Islet precursor cell (in vitro differentiated cells): ENCODE results near the gene AVEN.
"Not testable (repeated sequence)": the region's sequence is repeated elsewhere in the genome, so short reads cannot be mapped to it uniquely, and the experiment has no call there.

Source experiments
- DNase-seq: peaks from one replicate; pipeline ENCODE4 v3.0.0-alpha.2; 2018

Gene AVEN

GRCh38 chr15:34038023-34038870, 757 bp downstream of the AVEN start:
- DNase-seq, result peak; percentile 93

- DNase-seq, result no peak
These were observed 6.8 kb downstream of the AVEN start for GRCh38 chr15:34031987-34032760.

DNA sequence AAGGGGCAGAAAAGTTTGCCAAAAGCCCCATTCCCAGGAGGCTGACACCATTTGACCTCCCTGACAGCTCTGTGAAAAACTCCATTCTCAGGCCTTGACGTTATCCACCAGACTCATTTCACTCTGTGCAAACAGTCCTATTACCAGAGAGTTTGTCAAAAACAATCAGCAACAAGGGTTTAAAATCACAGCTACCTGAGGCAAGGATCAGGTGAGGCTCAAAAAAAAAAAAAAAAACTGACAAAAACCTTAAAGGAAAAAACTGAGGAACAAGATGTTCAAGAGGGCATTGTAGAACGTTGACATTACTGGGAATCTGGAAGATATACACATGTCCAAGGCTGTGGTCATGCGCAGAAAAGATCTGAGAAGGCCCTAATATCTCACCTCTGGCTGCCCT, 11.4 kb downstream of the AVEN start:
- no peak for DNase-seq

- no peak for DNase-seq
These were observed 13.8 kb downstream of the AVEN start for GRCh38 chr15:34025252-34025651.

- DNase-seq, result no peak
These were observed 15.1 kb downstream of the AVEN start for GRCh38 chr15:34023907-34024306.

GRCh38 chr15:34019369-34019990, 19.5 kb downstream of the AVEN start:
- DNase-seq, result no peak

GRCh38 chr15:34018738-34019137, 20.3 kb downstream of the AVEN start:
- not testable (repeated sequence) for DNase-seq

GRCh38 chr15:34018021-34018645, 20.9 kb downstream of the AVEN start:
- DNase-seq, result no peak

DNA sequence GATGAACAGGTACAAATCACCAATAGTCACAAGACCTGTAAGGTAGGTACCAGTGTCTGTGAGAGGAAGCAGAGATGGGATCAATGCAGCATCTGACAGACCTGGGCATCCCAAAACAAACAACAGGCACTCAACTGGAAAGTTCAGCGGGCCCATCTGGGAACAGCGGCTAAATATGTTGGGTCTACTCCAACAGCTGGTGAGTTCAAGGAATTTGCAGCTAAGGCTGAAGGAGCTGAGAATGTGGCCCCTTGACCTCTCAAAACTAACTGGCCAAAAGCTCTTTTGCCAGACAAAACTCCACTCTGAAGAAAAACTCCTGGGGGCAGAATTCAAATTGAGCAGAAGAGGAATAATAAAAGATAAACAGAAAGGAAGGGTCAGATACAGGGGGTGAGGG, 24.4 kb downstream of the AVEN start:
- DNase-seq, result no peak

GRCh38 chr15:34013746-34014145, 25.3 kb downstream of the AVEN start:
- no peak for DNase-seq

- no peak for DNase-seq
These were observed 26.5 kb downstream of the AVEN start for GRCh38 chr15:34012461-34013028.

DNA sequence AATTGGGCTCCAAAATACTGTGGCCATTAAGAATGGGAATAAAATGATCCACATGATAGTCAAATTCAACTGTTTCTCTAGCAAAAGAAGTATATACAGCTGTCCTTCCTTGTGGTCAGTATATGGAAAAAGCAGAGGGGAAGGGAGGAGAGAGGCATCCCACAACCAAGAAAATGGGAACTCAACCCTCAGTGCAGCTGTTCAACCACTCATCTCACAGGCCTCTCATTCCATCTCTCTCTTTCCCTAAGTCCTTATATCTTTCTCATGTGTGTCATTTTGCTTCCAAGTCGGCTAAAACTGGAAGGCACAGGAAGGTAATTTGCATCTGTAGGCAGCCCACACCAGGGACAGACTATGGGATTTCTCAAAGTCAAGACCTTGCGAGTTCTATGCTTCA, 27.5 kb downstream of the AVEN start:
- DNase-seq, result no peak

- no peak for DNase-seq
These were observed 28.1 kb downstream of the AVEN start for GRCh38 chr15:34010921-34011320.

DNA sequence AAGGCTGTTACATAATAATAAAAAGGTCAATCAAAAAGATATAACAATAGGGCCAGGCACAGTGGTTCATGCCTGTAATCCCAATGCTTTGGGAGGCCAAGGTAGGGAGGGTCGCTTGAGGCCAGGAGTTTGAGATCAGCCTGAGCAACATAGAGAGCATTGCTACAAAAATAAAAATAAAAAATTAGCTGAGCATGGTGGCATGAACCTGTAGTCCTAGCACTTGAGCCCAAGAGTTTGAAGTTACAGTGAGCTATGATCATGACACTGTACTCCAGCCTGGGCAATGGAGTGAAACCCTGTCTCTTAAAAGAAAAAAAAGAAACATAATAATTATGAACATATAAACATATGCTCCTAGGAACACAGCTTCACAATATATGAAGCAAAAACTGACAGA, 29.3 kb downstream of the AVEN start:
- DNase-seq, result no peak

GRCh38 chr15:34006381-34006780, 32.6 kb downstream of the AVEN start:
- DNase-seq, result no peak

DNA sequence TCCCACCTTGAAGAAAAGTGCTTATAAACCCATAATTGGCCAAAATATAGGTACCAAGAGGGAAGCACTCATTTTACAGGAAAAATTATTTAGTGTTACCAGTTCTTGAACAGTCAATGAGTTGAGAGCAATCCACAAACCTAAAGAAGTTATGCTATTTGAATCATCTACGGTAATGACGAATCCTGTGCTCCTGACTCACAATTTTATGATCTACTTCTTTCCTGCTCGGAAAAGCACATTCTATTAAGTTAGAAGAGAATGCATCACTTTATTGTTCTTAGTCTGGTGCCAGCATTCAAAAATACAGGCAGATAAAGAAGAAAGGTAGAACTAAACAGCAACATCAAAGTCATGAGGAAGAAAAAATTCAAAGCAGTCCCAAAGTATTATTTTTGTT, 37.5 kb downstream of the AVEN start:
- no peak for DNase-seq

GRCh38 chr15:33995666-33996065, 43.3 kb downstream of the AVEN start:
- not testable (repeated sequence) for DNase-seq

DNA sequence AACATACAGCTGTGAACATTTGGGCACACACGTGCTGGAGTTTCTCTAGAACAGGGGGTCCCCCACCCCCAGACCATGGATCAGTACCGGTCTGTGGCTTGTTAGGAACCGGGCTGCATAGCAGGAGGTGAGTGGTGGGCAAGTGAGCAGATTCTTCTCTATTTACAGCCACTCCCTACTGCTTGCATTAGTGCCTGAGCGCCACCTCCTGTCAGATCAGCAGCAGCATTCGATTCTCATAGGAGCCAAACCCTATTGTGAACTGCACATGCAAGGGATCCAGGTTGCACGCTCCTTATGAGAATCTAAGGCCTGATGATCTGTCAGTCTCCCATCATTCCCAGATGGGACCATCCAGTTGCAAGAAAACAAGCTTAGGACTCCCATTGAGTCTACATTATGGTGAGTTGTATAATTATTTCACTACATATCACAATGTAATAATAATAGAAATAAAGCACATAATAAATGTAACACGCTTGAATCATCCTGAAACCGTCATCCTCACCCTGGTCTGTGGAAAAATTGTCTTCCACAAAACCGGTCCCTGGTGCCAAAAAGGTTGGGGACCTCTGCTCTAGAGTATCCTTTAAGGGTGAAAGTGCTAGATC, 44.9 kb downstream of the AVEN start:
- peak; percentile 84 for DNase-seq

GRCh38 chr15:33988384-33988783, 50.6 kb downstream of the AVEN start:
- DNase-seq, result no peak

GRCh38 chr15:33987444-33987843, 51.6 kb downstream of the AVEN start:
- DNase-seq, result no peak

DNA sequence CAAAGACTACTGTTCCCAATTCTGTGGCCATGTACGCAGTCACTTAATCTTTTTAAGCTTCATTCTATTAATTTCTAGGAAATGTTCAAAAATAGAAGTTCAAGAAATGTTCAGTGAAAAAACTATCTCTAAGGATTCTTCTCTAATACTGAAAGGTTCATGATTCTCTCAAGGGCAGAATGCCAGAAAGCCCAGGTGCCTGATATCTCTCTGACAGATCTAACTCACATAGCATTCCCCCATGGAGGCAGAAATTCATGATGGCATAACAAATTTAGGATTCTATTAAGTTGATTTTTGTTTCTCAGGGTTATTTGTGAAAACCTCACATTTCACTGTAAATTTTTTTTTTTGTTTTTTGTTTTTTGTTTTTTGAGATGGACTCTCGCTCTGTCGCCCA, 53.3 kb downstream of the AVEN start:
- no peak for DNase-seq

DNA sequence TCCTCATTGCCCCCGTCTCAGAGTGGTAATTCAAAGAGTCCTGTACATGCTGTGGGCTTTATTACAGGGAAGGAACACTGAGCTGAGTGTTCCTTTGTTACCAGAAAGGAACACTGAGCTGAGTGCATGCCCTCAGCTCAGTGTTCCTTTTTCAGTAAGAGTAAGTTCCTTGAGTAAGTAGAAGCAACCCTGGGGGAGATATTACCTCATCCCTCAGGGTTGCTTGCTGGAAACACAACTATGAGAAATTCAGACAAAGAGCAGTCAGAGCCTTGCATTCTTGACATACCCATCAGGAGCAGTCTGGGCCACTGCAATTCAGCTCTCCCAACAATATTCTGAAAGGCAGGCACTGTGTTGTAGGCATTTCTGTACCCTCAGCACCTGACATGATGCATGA, 53.7 kb downstream of the AVEN start:
- peak; percentile 91 for DNase-seq

- no peak for DNase-seq
These were observed 56.5 kb downstream of the AVEN start for GRCh38 chr15:33982516-33982915.
